ENCODE measurements around the gene PSG11. TPM values are rescaled to one million over a fixed set of nuclear protein-coding genes. Genes with fewer than 3 reads are reported as not detected.
"Not testable (repeated sequence)": the region's sequence is repeated elsewhere in the genome, so short reads cannot be mapped to it uniquely, and the experiment has no call there.

PSG11 gene
- total and polyA plus RNA-seq, 2 of the 13 experiments (the other 11 are each of a cell fraction or from before 2014, with no cell fraction given): not detected

DNA sequence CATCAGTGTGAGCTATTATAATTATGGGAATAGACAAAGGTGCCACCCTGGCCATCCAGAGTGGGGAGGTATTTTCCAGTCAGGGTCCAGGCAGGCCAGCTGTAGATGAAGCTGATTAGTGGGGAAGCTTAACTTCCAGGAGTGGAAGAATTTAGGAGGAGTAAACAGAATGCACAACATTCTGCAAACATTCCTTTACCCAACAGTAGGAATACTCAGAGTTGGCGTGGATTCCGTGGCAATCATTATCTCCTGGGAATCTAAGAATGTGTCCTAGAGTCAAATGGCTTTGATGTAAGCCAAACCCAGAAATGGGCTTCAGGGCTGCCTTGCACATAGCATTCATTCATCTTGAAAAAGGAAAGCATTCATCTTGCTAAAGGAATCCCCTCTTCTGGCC is 33.2 kb upstream of the PSG11 start:
- 24% methylated on average over 2 of the region's 2 CpGs for WGBS (ENCODE audit: low lambda C conversion rate)
- H3K27ac ChIP-seq (ENCODE audit: extremely low read length, insufficient read depth, low read length); H3K36me3 ChIP-seq (replicated peaks in 1 of 2; ENCODE audit: control insufficient read depth in 1 of 2, insufficient read depth in 2 of 2, low read length in 2 of 2); in situ Hi-C loops (cut with HindIII; ENCODE audit: extremely low pct_ligation_motif_present, low pct_unique_long_range_greater_than_20kb); H3K27me3 ChIP-seq (ENCODE audit: control insufficient read depth in 1 of 2, insufficient read depth in 2 of 2, low read length in 2 of 2); FAIRE-seq; intact Hi-C loops (cut with micrococcal nuclease; ENCODE audit: unreplicated experiment); H3K79me2 ChIP-seq (ENCODE audit: insufficient read depth, low read length); BruUV-seq (replicated peaks); DNase-seq (ENCODE audit: low spot score); H3K4me3 ChIP-seq (replicated peaks in 1 of 3; ENCODE audit: insufficient read depth in 1 of 3, low read depth in 2 of 3, low read length in 3 of 3); H3K4me1 ChIP-seq (ENCODE audit: insufficient read depth, low read length); H2AFZ ChIP-seq (ENCODE audit: low read length); POLR2A ChIA-PET; ATAC-seq; H4K20me1 ChIP-seq (ENCODE audit: insufficient read depth, low read length); H3K9ac ChIP-seq (ENCODE audit: insufficient read depth, low read depth, low read length); H3K4me2 ChIP-seq (ENCODE audit: low read depth, low read length); CTCF ChIA-PET (ENCODE audit: low intra/inter-chr PET ratio, low total read pairs): not testable (repeated sequence)
- peaks cover 11% of the 10 kb centered on the region; the same call in 1 of the 2 replicates for H3K9me3 ChIP-seq (ENCODE audit: low read length)

DNA sequence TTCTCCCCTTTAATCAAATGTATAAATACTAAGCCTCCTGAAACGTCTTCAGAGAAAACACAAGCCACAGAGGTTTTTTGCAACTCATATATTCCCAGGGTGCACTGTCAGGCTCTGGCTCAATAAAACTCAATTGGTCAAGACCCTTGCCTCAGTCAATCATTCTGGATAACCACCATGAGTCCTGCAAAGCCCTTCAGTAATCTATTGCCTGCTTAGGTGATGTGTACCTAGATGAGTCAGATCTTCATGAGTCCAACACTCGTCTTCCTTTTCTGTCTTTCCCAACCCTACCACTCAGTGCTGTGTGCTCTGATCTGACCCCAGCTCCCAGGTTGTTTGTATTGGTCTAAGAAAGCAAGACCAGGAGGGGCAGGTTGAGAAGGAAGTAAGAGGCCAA is 32.2 kb upstream of the PSG11 start:
- in situ Hi-C loops (cut with HindIII; ENCODE audit: extremely low pct_ligation_motif_present, low pct_unique_long_range_greater_than_20kb); POLR2A ChIA-PET; H3K9ac ChIP-seq (ENCODE audit: insufficient read depth, low read depth, low read length); intact Hi-C loops (cut with micrococcal nuclease; ENCODE audit: unreplicated experiment); DNase-seq (ENCODE audit: low spot score); H3K27me3 ChIP-seq (ENCODE audit: control insufficient read depth in 1 of 2, insufficient read depth in 2 of 2, low read length in 2 of 2); ATAC-seq; FAIRE-seq; H3K4me1 ChIP-seq (ENCODE audit: insufficient read depth, low read length); H4K20me1 ChIP-seq (ENCODE audit: insufficient read depth, low read length); H3K36me3 ChIP-seq (replicated peaks in 1 of 2; ENCODE audit: control insufficient read depth in 1 of 2, insufficient read depth in 2 of 2, low read length in 2 of 2); H3K4me3 ChIP-seq (replicated peaks in 1 of 3; ENCODE audit: insufficient read depth in 1 of 3, low read depth in 2 of 3, low read length in 3 of 3); H3K79me2 ChIP-seq (ENCODE audit: insufficient read depth, low read length); BruUV-seq (replicated peaks); H3K4me2 ChIP-seq (ENCODE audit: low read depth, low read length); H3K27ac ChIP-seq (ENCODE audit: extremely low read length, insufficient read depth, low read length); H2AFZ ChIP-seq (ENCODE audit: low read length); CTCF ChIA-PET (ENCODE audit: low intra/inter-chr PET ratio, low total read pairs): not testable (repeated sequence)
- H3K9me3 ChIP-seq (ENCODE audit: low read length): peaks cover 11% of the 10 kb centered on the region; the same call in 1 of the 2 replicates
- WGBS (ENCODE audit: low lambda C conversion rate): 3% methylated on average over 2 of the region's 2 CpGs

DNA sequence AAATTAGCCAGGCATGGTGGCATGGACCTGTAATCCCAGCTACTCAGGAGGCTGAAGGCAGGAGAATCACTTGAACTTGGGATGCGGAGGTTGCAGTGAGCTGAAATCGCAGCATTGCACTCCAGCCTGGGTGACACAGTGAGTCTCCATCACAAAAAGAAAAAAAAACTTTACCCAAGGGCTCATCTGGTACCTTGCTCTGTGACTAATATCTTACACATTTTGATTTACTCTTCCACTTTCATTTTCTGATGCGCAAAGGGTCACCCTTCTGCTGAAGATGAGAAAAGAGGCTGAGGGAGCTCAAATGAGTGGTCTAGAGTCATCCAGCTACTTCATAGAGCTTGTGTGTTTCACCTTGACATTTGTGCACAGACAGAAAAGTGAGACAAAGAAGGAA is 21.7 kb upstream of the PSG11 start:
- FAIRE-seq; H3K9me3 ChIP-seq (ENCODE audit: low read length); H3K27me3 ChIP-seq (ENCODE audit: control insufficient read depth in 1 of 2, insufficient read depth in 2 of 2, low read length in 2 of 2); H3K27ac ChIP-seq (ENCODE audit: extremely low read length, insufficient read depth, low read length); H4K20me1 ChIP-seq (ENCODE audit: insufficient read depth, low read length); H3K79me2 ChIP-seq (ENCODE audit: insufficient read depth, low read length); H3K4me1 ChIP-seq (ENCODE audit: insufficient read depth, low read length); CTCF ChIA-PET (ENCODE audit: low intra/inter-chr PET ratio, low total read pairs); H3K4me3 ChIP-seq (replicated peaks in 1 of 3; ENCODE audit: insufficient read depth in 1 of 3, low read depth in 2 of 3, low read length in 3 of 3); POLR2A ChIA-PET; ATAC-seq; H3K36me3 ChIP-seq (replicated peaks in 1 of 2; ENCODE audit: control insufficient read depth in 1 of 2, insufficient read depth in 2 of 2, low read length in 2 of 2); H2AFZ ChIP-seq (ENCODE audit: low read length); DNase-seq (ENCODE audit: low spot score); intact Hi-C loops (cut with micrococcal nuclease; ENCODE audit: unreplicated experiment); H3K9ac ChIP-seq (ENCODE audit: insufficient read depth, low read depth, low read length); in situ Hi-C loops (cut with HindIII; ENCODE audit: extremely low pct_ligation_motif_present, low pct_unique_long_range_greater_than_20kb); H3K4me2 ChIP-seq (ENCODE audit: low read depth, low read length); BruUV-seq (replicated peaks): not testable (repeated sequence)
- WGBS (ENCODE audit: low lambda C conversion rate): 55% methylated on average over 3 of the region's 3 CpGs

- H4K20me1 ChIP-seq (ENCODE audit: insufficient read depth, low read length); POLR2A ChIA-PET; H3K4me1 ChIP-seq (ENCODE audit: insufficient read depth, low read length); in situ Hi-C loops (cut with HindIII; ENCODE audit: extremely low pct_ligation_motif_present, low pct_unique_long_range_greater_than_20kb); BruUV-seq (replicated peaks); H3K4me3 ChIP-seq (replicated peaks in 1 of 3; ENCODE audit: insufficient read depth in 1 of 3, low read depth in 2 of 3, low read length in 3 of 3); H3K9ac ChIP-seq (ENCODE audit: insufficient read depth, low read depth, low read length); intact Hi-C loops (cut with micrococcal nuclease; ENCODE audit: unreplicated experiment); ATAC-seq; H3K36me3 ChIP-seq (replicated peaks in 1 of 2; ENCODE audit: control insufficient read depth in 1 of 2, insufficient read depth in 2 of 2, low read length in 2 of 2); DNase-seq (ENCODE audit: low spot score); FAIRE-seq; CTCF ChIA-PET (ENCODE audit: low intra/inter-chr PET ratio, low total read pairs); H2AFZ ChIP-seq (ENCODE audit: low read length); H3K27ac ChIP-seq (ENCODE audit: extremely low read length, insufficient read depth, low read length); H3K27me3 ChIP-seq (ENCODE audit: control insufficient read depth in 1 of 2, insufficient read depth in 2 of 2, low read length in 2 of 2); H3K79me2 ChIP-seq (ENCODE audit: insufficient read depth, low read length); H3K9me3 ChIP-seq (ENCODE audit: low read length); H3K4me2 ChIP-seq (ENCODE audit: low read depth, low read length): not testable (repeated sequence)
- 0% methylated on average over 2 of the region's 2 CpGs for WGBS (ENCODE audit: low lambda C conversion rate)
Observed at GRCh38 chr19:43046578-43046977, 20.3 kb upstream of the PSG11 start.

Data from HepG2 (cell line).